Esophagus mucosa (tissue), 1 donor: ENCODE results near the gene CGNL1. TPM values are rescaled to one million over a fixed set of nuclear protein-coding genes. Genes with fewer than 3 reads are reported as not detected.

Source experiments
- total RNA-seq: library from RNA; stranded (reverse); gene quantifications from one replicate; pipeline ENCODE4 v1.2.4, GENCODE V29; 2023
- donor health status: DM: yes; HTN: yes; CAD: no.

CGNL1 gene
- total RNA-seq, 1 donor from 2014 or later, result 9.0 TPM

Other genes starting within 250 kb of the CGNL1 start
- 19.8 TPM for gene MYZAP, start 215.4 kb downstream of the CGNL1 start, total RNA-seq